Measurements from ENCODE around the gene FEV. TPM values are rescaled to one million over a fixed set of nuclear protein-coding genes. Genes with fewer than 3 reads are reported as not detected.
A peak's percentile ranks its signal among the peaks of the same experiment; 100 is the strongest.

FEV gene
- total RNA-seq, 1 donor = not detected

GRCh38 chr2:219003979-219004378 lies 19.0 kb upstream of the FEV start:
- H3K27me3 ChIP-seq (ENCODE audit: insufficient read depth, low read length) = peaks cover 66% of the 10 kb centered on the region
- H3K79me2 ChIP-seq (ENCODE audit: insufficient read depth, low read length) = no peaks in the 10 kb centered on the region
- no peaks in the 10 kb centered on the region for H3K36me3 ChIP-seq (ENCODE audit: insufficient read depth, low read length)
- no peak overlapping the region for H3K27ac ChIP-seq (ENCODE audit: low read depth, low read length)
- H3K4me2 ChIP-seq (ENCODE audit: insufficient read depth, low read length) = no peak overlapping the region
- no peak overlapping the region for H3K4me3 ChIP-seq (ENCODE audit: insufficient read depth, low read length)
- H4K20me1 ChIP-seq (ENCODE audit: insufficient read depth, low read length) = no peaks in the 10 kb centered on the region
- H3K9me3 ChIP-seq (ENCODE audit: low read depth, low read length) = no peaks in the 10 kb centered on the region
- TF ChIP-seq, protein P1, sequence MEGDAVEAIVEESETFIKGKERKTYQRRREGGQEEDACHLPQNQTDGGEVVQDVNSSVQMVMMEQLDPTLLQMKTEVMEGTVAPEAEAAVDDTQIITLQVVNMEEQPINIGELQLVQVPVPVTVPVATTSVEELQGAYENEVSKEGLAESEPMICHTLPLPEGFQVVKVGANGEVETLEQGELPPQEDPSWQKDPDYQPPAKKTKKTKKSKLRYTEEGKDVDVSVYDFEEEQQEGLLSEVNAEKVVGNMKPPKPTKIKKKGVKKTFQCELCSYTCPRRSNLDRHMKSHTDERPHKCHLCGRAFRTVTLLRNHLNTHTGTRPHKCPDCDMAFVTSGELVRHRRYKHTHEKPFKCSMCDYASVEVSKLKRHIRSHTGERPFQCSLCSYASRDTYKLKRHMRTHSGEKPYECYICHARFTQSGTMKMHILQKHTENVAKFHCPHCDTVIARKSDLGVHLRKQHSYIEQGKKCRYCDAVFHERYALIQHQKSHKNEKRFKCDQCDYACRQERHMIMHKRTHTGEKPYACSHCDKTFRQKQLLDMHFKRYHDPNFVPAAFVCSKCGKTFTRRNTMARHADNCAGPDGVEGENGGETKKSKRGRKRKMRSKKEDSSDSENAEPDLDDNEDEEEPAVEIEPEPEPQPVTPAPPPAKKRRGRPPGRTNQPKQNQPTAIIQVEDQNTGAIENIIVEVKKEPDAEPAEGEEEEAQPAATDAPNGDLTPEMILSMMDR (IDR thresholded peaks at IDR 0.05; ENCODE audit: extremely low read depth, low read depth, low read length) = no peak
- no peak overlapping the region for H2AFZ ChIP-seq (ENCODE audit: low read length)
- H3K4me1 ChIP-seq (ENCODE audit: insufficient read depth, low read length) = no peaks in the 10 kb centered on the region
- DNase-seq (ENCODE audit: insufficient read length, low spot score, missing footprints) = peak; percentile 56

DNA sequence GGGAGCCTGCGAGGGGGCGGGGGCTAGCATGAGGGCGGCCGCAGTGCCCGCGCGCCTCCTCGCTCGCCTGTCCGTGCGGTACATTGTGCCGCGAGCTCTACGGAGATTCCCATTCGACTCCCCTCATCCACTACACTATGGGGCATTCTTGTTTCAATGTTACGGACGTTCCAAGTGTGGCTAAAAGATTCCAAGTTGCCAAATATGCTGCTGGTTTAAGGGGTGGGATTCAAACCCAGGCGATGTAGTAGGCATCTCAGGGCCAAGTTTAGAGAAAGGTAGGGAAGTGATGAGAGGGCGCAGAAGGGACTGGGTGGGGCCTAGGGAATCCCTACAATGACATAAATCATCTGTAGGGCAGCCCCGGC lies 18.3 kb upstream of the FEV start:
- TF ChIP-seq, protein P1 (IDR thresholded peaks at IDR 0.05; ENCODE audit: extremely low read depth, low read depth, low read length) = no peak
- Histone ChIP-seq H3K79me2 (ENCODE audit: insufficient read depth, low read length) (no peaks in the 10 kb centered on the region), H2AFZ (ENCODE audit: low read length) (no peak overlapping the region), H3K27ac (ENCODE audit: low read depth, low read length) (no peak overlapping the region), H3K36me3 (ENCODE audit: insufficient read depth, low read length) (no peaks in the 10 kb centered on the region), H3K4me1 (ENCODE audit: insufficient read depth, low read length) (no peaks in the 10 kb centered on the region), H3K4me3 (ENCODE audit: insufficient read depth, low read length) (no peak overlapping the region), H3K4me2 (ENCODE audit: insufficient read depth, low read length) (no peak overlapping the region), H3K27me3 (ENCODE audit: insufficient read depth, low read length) (peaks cover 65% of the 10 kb centered on the region), H3K9me3 (ENCODE audit: low read depth, low read length) (no peaks in the 10 kb centered on the region), H4K20me1 (ENCODE audit: insufficient read depth, low read length) (no peaks in the 10 kb centered on the region)
- peak; percentile 92 for DNase-seq (ENCODE audit: insufficient read length, low spot score, missing footprints)

DNA sequence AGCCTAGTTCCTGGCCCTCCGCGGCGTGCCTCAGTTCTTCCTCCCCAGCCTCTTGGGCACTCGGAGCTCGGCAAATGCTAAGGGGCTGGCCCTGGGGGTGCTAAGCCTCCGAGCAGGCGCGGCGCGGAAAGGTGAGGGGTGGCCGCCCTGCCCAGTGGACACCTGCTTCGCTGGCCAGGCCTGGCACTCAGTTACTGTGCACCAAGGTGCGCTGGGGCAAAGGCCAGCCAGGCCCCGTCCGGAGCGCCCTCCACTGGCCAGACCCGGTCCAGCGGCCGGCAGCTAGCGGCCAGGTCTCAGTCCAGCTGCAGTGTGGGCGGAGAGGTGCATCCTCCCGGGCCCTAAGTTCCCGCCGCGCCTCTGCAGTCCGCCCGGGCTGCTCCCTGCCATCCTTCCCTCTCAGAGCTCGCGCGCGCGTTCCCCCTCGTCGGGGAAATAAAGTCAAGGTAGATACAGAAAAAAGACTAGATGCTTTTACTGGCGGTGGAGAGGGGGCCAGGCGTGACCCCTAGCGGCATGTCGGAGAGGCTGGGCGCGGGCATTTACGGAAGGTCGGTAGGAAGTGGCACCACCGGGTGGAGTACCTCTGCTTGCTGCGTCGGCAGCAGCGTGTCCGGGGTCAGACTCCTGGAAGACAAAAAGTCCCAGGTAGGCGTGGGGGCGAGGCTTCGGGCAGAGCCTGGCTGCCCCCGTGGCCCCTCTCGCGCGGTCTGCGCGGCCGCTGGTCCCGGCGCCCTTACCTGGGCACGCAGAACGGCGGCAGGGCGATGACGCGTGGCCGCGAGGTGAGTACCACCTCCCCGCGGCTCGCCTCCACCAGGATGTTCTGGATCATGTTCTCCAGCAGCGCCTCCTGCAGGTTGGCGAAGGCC lies 17.6 kb upstream of the FEV start:
- H2AFZ ChIP-seq (ENCODE audit: low read length) = no peak overlapping the region
- H3K27me3 ChIP-seq (ENCODE audit: insufficient read depth, low read length) = peaks cover 65% of the 10 kb centered on the region
- no peak overlapping the region for H3K27ac ChIP-seq (ENCODE audit: low read depth, low read length)
- H3K4me3 ChIP-seq (ENCODE audit: insufficient read depth, low read length) = no peak overlapping the region
- TF ChIP-seq, protein P1 (IDR thresholded peaks at IDR 0.05; ENCODE audit: extremely low read depth, low read depth, low read length) = peak; percentile 24
- H4K20me1 ChIP-seq (ENCODE audit: insufficient read depth, low read length) = no peaks in the 10 kb centered on the region
- no peak overlapping the region for H3K4me2 ChIP-seq (ENCODE audit: insufficient read depth, low read length)
- no peaks in the 10 kb centered on the region for H3K79me2 ChIP-seq (ENCODE audit: insufficient read depth, low read length)
- H3K9me3 ChIP-seq (ENCODE audit: low read depth, low read length) = no peaks in the 10 kb centered on the region
- no peaks in the 10 kb centered on the region for H3K4me1 ChIP-seq (ENCODE audit: insufficient read depth, low read length)
- peak; percentile 91 for DNase-seq (ENCODE audit: insufficient read length, low spot score, missing footprints)
- no peaks in the 10 kb centered on the region for H3K36me3 ChIP-seq (ENCODE audit: insufficient read depth, low read length)

DNA sequence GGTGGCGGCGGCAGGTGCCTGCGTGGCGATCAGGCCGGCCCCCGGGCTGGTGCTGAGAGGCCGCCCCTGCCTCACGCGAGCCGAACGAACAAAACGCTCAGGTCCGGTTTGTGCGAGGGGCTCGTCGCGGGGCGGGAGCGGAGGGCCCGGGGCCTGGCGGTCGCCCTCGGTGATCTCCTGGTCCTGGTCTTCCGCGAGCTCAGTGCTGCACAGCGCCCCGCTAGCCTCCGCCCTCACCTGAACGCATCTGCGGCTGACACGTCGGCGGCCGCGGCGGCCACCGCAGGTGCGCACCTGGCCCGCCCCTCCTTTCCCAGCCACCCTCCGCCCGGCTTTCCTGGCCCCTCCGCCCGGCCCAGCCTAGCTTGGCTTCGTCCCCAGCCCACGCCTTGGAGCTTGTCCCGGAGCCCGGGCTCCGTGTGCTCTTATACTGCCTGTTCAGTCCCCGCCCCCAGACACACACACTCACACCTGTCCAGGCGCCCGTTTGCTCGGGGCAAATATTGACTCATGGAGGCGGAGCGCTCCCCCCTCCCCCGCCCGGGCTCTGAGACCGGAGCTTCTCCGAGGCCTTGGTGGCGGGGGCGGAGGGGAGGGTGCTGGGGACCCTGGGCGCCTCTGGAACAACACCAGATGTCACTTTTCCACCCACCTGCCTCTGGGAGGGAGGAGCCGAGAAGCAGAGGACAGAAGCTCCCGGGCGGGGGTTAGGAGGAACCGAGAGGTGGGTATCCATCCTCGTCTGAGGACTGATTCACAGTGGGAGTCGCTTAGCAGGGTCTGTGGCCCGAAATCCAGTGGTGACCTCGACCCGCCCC lies 16.8 kb upstream of the FEV start:
- peak; percentile 89 for DNase-seq (ENCODE audit: insufficient read length, low spot score, missing footprints)
- no peak overlapping the region for H3K4me3 ChIP-seq (ENCODE audit: insufficient read depth, low read length)
- H3K4me2 ChIP-seq (ENCODE audit: insufficient read depth, low read length) = no peak overlapping the region
- H3K79me2 ChIP-seq (ENCODE audit: insufficient read depth, low read length) = no peaks in the 10 kb centered on the region
- TF ChIP-seq, protein P1 (IDR thresholded peaks at IDR 0.05; ENCODE audit: extremely low read depth, low read depth, low read length) = no peak
- H3K4me1 ChIP-seq (ENCODE audit: insufficient read depth, low read length) = no peaks in the 10 kb centered on the region
- H3K9me3 ChIP-seq (ENCODE audit: low read depth, low read length) = no peaks in the 10 kb centered on the region
- H3K27ac ChIP-seq (ENCODE audit: low read depth, low read length) = no peak overlapping the region
- no peaks in the 10 kb centered on the region for H4K20me1 ChIP-seq (ENCODE audit: insufficient read depth, low read length)
- no peaks in the 10 kb centered on the region for H3K36me3 ChIP-seq (ENCODE audit: insufficient read depth, low read length)
- no peak overlapping the region for H2AFZ ChIP-seq (ENCODE audit: low read length)
- H3K27me3 ChIP-seq (ENCODE audit: insufficient read depth, low read length) = peaks cover 65% of the 10 kb centered on the region

All from osteoblast (primary cell).